Type B pancreatic cell (in vitro differentiated cells): ENCODE measurements around the gene BRD7. TPM values are rescaled to one million over a fixed set of nuclear protein-coding genes. Genes with fewer than 3 reads are reported as not detected.

Experiments used
- DNase-seq: peaks from one replicate; pipeline ENCODE4 v3.0.0; 2021; ENCODE audit warnings: mixed read lengths; ENCODE audit not compliant: unreplicated experiment; ENCODE audit errors: extremely low spot score
- H3K27ac Mint-ChIP-seq: 2 replicates; pipeline ENCODE4 v1.8.0; 2021; ENCODE audit warnings: mild to moderate bottlenecking, mixed read lengths
- H3K27me3 Mint-ChIP-seq: 2 replicates; pipeline ENCODE4 v1.8.0; 2021; ENCODE audit warnings: mixed read lengths
- H3K36me3 Mint-ChIP-seq: 2 replicates; pipeline ENCODE4 v1.8.0; 2021; ENCODE audit warnings: mixed read lengths
- H3K4me1 Mint-ChIP-seq: one replicate; pipeline ENCODE4 v1.8.0; 2021; ENCODE audit warnings: mixed read lengths; ENCODE audit not compliant: unreplicated experiment
- H3K4me3 Mint-ChIP-seq: 2 replicates; pipeline ENCODE4 v1.8.0; 2021; ENCODE audit warnings: mild to moderate bottlenecking, mixed read lengths
- H3K9me3 Mint-ChIP-seq: 2 replicates; pipeline ENCODE4 v1.8.0; 2021; ENCODE audit warnings: mixed read lengths
- total RNA-seq: library from RNA; stranded (reverse); gene quantifications from 2 replicates; pipeline ENCODE4 v1.2.1, GENCODE V29; 2021; ENCODE audit warnings: low replicate concordance
- TF ChIP-seq, protein P1 (sequence below): fragments of 200-600 bp; sonication (generic); conservative IDR thresholded peaks from 2 replicates; pipeline ENCODE4 v1.5.0; 2021; ENCODE audit warnings: antibody characterized with exemption, mild to moderate bottlenecking

Gene BRD7
- total RNA-seq, 1 donor from 2014 or later: 98.2 TPM

DNA sequence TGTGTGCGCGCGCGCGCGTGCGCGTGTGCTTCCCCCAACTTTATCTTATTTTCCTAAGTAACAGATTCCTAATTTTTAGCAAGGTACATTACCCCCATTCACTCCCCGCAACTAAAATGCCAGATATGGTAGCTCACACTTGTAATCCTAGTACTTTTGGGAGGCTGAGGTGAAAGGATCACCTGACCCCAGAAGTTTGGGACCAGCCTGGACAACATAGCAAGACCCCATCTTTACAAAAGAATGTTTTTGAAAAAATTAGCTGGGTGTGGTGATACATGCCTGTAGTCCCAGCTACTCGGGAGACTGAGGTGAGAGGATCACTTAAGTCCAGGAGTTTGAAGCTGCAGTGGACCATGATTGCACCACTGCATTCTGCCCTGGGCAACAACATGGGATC lies 5.1 kb downstream of the BRD7 start:
- Mint-ChIP-seq H3K27me3 (no peaks in the 10 kb centered on the region), H3K4me1 (peaks cover 50% of the 10 kb centered on the region), H3K4me3 (no peak overlapping the region), H3K36me3 (peaks cover 31% of the 10 kb centered on the region), H3K9me3 (no peaks in the 10 kb centered on the region), H3K27ac (no peak overlapping the region)
- TF ChIP-seq, protein P1, sequence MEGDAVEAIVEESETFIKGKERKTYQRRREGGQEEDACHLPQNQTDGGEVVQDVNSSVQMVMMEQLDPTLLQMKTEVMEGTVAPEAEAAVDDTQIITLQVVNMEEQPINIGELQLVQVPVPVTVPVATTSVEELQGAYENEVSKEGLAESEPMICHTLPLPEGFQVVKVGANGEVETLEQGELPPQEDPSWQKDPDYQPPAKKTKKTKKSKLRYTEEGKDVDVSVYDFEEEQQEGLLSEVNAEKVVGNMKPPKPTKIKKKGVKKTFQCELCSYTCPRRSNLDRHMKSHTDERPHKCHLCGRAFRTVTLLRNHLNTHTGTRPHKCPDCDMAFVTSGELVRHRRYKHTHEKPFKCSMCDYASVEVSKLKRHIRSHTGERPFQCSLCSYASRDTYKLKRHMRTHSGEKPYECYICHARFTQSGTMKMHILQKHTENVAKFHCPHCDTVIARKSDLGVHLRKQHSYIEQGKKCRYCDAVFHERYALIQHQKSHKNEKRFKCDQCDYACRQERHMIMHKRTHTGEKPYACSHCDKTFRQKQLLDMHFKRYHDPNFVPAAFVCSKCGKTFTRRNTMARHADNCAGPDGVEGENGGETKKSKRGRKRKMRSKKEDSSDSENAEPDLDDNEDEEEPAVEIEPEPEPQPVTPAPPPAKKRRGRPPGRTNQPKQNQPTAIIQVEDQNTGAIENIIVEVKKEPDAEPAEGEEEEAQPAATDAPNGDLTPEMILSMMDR: no peak
- no peak for DNase-seq

DNA sequence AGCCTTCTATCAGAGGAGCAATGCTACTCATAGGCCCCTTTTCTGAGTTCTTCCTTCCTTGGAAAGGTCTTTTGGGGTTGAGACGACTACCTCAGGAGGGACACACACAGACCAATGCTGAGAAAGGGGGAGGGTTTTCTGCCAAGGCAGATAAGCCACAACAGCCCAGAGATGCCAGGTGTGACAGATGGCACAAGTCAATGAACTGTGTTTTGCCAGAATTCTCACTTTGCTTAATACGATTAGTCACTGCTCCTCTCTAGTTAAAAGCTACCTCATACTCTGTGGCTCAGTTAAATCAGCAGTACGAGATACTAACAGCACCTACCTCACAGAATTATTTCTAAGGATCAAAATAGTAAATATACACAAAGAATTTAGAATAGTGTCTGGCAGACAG lies 8.0 kb downstream of the BRD7 start:
- Mint-ChIP-seq H3K27ac (peak overlapping the region; percentile 73), H3K27me3 (no peaks in the 10 kb centered on the region), H3K4me3 (no peak overlapping the region), H3K36me3 (peaks cover 24% of the 10 kb centered on the region), H3K4me1 (peaks cover 35% of the 10 kb centered on the region), H3K9me3 (no peaks in the 10 kb centered on the region)
- DNase-seq: no peak
- TF ChIP-seq, protein P1: no peak

DNA sequence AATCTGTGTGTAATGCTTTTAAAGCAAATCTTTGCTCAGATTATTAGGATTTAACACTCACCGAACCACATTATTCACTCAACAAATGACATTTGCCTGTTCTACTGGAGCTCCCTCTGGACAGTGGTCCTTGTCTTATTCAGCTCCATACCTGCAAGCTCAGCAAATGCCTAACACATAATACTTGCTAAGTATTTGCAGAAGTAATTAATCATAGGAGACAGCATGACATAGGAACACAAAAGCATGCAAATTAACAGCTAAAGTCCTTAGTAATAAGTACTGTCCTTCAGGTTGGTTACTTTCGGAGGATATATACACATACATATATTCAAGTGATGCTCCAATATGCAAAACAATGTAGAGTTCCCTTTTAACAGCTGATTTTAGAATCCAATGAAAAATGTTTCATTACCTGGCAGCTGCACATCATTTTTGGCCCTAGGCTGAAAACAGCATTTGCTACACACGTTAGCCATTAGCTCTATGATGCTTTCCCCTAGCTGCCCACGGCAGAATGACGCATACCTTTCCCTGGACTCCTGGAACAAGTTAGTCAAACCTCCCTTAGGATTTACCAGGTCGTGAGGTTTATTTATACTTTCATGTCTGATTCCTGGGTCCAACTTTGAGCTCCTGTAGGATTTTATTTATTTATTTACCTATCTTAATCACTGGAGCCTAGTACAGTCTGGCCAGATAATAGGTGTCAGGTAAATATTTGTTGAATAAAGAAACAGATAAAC lies 8.6 kb downstream of the BRD7 start:
- Mint-ChIP-seq H3K4me3 (peak overlapping the region; percentile 7), H3K36me3 (peaks cover 27% of the 10 kb centered on the region), H3K9me3 (no peaks in the 10 kb centered on the region), H3K27ac (peak overlapping the region; percentile 73), H3K4me1 (peaks cover 30% of the 10 kb centered on the region), H3K27me3 (no peaks in the 10 kb centered on the region)
- no peak for DNase-seq
- TF ChIP-seq, protein P1: no peak

DNA sequence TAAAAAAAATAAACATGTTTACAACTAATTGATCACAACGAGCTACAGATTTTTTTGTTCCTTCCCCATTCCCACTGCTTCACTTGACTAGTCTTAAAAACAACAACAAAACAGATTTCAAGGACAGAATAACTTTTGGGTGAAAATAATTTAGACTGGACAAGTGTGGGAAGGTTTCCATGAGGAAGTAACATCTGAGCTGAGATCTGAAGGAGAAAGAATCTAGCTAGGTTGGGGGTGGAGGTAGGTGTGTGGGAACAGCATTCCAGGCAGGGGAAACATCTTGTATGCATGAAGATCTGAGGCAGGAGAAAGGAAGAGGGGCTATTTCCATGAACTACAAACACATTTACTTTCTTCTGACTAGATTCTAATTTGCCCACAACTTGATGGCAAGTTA lies 9.2 kb downstream of the BRD7 start:
- TF ChIP-seq, protein P1: no peak
- H3K27me3 Mint-ChIP-seq: no peaks in the 10 kb centered on the region
- no peaks in the 10 kb centered on the region for H3K9me3 Mint-ChIP-seq
- H3K4me3 Mint-ChIP-seq: peak overlapping the region; percentile 7
- peaks cover 26% of the 10 kb centered on the region for H3K4me1 Mint-ChIP-seq
- no peak for DNase-seq
- H3K27ac Mint-ChIP-seq: peak overlapping the region; percentile 12
- peaks cover 30% of the 10 kb centered on the region for H3K36me3 Mint-ChIP-seq

DNA sequence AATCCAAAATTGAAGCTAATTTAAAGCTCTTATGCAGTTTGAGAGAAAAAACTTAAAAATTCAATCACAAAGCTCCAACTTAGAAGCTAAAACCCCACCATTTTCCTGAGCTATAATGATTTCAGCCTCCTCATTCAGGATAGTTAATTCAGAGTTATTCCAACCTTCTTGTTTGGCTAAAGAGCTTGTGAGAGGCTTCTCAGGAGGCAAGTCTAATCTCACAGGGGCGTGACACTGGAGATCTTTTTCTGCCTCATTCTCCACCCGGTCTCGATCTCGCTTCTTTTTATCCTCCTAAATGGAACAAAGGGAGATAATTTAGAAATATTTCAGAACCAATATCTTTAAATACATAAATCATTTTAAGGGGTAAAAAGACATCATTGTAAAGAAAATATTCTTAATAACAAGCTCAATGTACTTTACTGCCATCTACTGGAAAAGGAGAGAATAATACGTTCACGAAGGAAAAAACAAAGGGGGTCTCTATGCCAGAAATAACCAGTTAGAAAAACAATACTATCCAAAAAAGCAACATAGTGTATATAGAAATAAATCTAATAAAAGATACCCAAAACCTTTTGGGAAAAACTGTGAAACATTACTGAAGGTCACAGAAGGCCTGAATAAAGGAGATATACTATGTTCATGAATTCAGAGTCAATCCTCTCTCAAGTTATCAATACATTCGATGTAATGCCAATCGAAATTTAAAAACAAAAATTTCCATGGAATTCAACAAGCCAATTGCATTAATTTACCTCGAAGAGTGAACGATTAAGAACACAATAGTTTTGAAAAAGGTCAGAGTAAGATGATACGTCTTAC lies 13.9 kb downstream of the BRD7 start:
- TF ChIP-seq, protein P1: peak; percentile 84

More for the DNA sequence above, 13.9 kb downstream of the BRD7 start:
- no peak overlapping the region for H3K4me3 Mint-ChIP-seq
- no peak for DNase-seq
- no peaks in the 10 kb centered on the region for H3K27me3 Mint-ChIP-seq
- H3K9me3 Mint-ChIP-seq: no peaks in the 10 kb centered on the region
- peaks cover 30% of the 10 kb centered on the region for H3K36me3 Mint-ChIP-seq
- no peak overlapping the region for H3K27ac Mint-ChIP-seq
- peaks cover 7% of the 10 kb centered on the region for H3K4me1 Mint-ChIP-seq
